HL-60/S4 treated with phorbol 12-myristate 13-acetate at 8.2 ng/mL for 4 days and 3 days (cell line): ENCODE measurements around the gene SCUBE3.

Experiments
- in situ Hi-C: fragments of 300-500 bp; cut with MboI; formaldehyde crosslinking; loops from 2 replicates; pipeline ENCODE4 v1.15.0; 2022; ENCODE audit warnings: low sequenced_read_pairs

Gene SCUBE3

GRCh38 chr6:35181308-35181932, 32.3 kb upstream of the SCUBE3 start:
- in situ Hi-C loops = no loop called here

GRCh38 chr6:35181933-35182612, 31.7 kb upstream of the SCUBE3 start:
- in situ Hi-C loops = no loop called here

GRCh38 chr6:35183281-35183680, 30.5 kb upstream of the SCUBE3 start:
- in situ Hi-C loops = no loop called here

GRCh38 chr6:35183935-35184334, 29.8 kb upstream of the SCUBE3 start:
- in situ Hi-C loops = no loop called here

DNA sequence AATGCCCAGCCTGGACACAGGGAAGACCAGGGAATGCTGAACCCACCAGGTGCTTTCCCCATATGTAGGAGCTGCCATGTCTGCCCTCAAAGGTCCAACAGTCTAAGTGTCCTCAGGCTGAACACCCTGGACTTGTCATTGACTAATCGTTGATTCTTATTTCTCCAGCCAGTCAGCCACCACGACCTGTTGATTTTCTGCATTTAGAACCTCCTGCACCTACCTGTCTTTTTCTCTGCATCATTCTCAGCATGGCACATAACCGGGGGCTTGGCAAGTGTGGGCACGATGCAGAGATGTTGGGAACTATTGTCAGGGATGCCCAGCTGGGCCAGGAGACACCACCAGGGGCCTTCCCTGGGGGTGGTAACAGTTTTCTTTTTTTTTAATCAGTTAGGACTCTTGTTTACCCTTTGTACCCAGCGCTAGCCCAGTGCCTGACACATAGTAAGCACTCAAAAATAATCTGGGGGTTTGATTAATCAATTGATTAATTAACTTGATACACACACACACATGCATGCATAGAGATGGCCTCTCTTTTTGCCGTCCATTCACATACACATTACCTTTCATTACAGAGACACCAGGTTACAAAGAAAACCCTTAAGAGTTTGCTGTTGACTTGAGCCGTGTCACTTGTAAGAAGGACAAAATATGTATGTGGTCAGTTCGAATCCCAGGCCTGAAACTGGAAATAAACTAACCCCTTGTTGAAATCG, 29.0 kb upstream of the SCUBE3 start:
- in situ Hi-C loops = no loop called here

DNA sequence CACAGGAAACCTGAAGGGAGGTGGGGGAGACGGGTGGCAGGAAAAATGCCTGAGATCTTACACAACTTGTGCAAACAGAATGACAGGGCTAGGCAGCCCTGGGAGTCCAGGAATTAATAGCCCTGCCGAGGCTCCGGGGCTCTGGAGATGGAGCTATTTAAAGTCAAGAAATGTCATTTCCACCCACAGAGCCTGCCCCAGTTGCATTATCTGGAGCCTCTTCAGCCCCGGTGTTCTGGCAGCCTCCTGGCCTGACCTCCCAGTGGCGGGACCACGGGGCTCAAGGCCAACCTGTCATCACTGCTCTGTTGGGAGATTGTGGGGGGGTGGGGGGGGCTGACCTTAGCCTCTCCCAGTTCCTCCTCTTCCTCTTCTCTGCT, 28.5 kb upstream of the SCUBE3 start:
- in situ Hi-C loops = no loop called here

- in situ Hi-C loops = no loop called here
Observed at GRCh38 chr6:35185971-35186370, 27.8 kb upstream of the SCUBE3 start.

GRCh38 chr6:35186571-35186970, 27.2 kb upstream of the SCUBE3 start:
- in situ Hi-C loops = no loop called here

DNA sequence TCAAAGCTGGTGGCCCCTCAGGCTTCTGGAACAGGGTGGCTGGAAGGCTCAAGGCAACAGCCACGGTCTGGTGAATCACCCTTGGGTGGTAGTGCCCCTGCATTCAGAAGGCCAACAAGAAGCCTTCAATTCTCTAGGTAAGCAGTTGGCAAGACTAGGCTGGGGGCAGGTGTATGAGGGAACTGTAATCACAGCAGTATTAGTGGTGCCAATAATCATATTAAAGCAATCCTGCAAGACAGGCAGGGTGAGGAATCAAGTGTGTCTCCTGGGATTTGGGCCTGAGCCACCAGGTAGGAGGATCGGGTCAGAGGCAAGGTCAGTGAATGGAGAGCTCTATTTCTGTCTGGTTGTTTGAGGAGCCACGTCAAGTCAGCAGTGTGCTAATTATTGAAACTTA, 24.9 kb upstream of the SCUBE3 start:
- in situ Hi-C loops = no loop called here

GRCh38 chr6:35190306-35190705, 23.4 kb upstream of the SCUBE3 start:
- in situ Hi-C loops = no loop called here

- in situ Hi-C loops = no loop called here
Observed at GRCh38 chr6:35191889-35192288, 21.9 kb upstream of the SCUBE3 start.

DNA sequence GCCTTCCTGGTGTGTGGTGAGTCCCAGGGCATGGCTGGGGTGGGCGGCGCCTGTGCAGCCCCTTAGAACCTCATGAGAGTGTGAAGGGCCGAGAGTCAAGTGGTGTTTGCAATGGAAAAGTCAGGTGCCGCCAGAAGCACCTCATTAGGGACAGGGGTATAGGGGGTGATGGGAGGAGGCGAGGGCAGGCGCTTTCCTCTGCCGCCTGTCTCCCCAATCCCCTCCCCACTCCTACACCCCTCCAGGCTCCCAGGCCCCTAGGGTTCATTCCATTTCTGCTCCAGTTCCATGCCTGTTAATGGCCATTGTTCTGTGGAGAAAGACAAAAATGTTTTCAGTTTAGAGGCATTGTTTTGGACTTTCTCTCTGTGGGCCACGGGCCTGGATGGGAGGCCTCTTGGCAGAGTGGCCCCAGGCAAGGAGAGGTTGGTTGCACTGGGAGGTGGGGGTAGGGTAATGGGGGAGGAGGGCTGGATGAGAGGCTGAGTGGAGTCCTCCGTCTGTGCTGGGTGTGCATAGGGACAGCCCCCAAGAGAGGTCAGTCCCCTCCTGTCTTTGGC, 21.4 kb upstream of the SCUBE3 start:
- in situ Hi-C loops = no loop called here

GRCh38 chr6:35194390-35194789, 19.4 kb upstream of the SCUBE3 start:
- in situ Hi-C loops = no loop called here

DNA sequence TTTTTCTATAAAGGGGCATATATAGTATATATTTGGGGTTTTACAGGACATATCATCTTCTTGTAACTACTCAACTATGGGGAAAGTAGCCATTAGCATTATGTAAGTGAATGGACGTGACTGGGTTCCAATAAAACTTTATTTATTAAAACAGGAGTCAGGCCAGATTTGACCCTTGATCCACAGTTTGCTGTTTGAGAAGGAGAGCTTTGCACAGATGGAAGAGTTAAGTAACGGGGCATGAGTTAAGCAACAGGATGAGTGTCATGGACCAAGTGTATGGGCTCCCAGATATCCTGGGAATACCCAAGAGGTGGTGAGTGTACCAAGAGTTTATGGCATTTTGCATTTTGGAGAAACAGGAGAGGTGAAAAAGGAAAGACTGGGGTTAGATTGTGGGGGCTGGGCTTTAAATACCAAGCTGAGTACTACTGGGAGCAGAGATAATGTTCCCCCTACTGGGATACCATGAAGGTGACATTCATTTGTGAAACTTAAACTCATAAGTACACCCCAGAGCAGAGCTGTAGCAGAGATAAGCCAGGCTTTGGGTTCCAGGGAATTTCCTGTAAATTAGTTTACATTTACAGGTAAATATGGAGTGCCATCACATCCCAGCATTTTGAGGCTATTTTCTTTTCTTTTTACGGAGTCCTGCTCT, 18.5 kb upstream of the SCUBE3 start:
- in situ Hi-C loops = no loop called here

- in situ Hi-C loops = no loop called here
Observed at GRCh38 chr6:35197196-35197595, 16.6 kb upstream of the SCUBE3 start.

- in situ Hi-C loops = no loop called here
Observed at GRCh38 chr6:35199866-35200265, 13.9 kb upstream of the SCUBE3 start.

DNA sequence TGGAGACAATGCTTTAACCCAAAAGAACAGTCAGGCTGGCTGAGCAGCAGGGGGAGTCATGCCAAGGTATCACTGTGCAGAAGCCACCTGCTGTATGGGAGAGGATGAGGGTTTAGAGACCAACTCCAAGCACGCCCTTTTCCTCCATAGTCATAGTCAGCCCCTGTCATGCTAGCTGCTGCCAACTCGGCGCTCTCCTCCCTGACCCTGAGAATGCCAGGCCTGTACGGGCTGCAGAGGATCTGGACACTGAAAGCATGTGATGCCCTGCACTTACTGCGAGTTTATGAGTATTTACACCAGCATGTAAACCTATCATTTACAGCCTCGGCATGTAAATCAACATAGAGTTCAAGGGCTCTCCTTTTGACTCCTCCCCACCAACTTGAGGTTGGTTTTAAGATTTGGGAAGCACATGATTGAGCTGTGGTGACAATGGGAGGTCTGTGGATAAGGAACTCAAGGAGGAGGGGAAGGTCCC, 11.7 kb upstream of the SCUBE3 start:
- in situ Hi-C loops = no loop called here

DNA sequence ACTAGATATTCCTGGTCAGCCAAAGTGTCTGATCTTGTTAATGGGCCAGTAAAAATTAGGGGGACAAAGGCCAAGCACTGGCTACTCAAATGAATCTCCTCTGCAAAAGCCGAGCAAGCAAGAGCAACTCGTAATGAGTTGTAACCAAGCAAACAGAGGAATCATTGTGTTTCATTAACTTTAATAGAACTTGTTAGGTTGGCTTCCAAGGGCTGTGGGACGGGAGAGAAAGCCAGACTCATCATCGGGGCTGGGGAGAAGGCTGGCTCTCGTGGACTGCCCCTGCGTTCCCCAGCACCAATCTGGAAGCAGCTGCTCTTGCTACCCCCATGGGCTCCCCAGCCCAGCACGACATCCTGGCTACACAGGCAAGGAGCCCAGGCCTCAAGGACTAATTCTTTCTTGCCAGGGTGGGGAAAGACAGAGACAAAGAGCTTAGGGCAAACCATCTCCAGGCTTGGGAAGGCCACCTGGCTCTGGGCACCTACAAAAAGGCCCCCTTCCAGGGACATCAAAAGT, 10.5 kb upstream of the SCUBE3 start:
- in situ Hi-C loops = no loop called here

- in situ Hi-C loops = no loop called here
Observed at GRCh38 chr6:35203680-35204079, 10.1 kb upstream of the SCUBE3 start.

DNA sequence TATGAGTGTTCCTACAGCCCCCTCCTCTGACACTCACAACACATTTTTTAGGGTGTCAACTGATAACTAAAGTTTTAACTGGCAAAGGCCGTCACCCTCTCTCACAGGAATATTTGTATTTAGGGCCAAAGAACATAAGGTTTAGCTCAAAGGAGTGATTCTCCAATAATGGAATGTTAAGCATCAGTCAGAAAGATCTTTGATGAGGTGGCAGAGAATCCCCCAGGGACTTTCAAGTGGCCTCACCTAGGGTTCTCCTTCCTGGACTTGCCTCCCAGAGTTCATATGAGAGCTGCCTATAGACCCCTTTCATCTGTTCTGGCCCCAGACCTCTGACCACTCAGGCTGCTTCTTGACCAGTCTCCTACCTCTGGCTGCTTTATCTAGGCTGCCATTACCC, 7.4 kb upstream of the SCUBE3 start:
- in situ Hi-C loops = no loop called here

DNA sequence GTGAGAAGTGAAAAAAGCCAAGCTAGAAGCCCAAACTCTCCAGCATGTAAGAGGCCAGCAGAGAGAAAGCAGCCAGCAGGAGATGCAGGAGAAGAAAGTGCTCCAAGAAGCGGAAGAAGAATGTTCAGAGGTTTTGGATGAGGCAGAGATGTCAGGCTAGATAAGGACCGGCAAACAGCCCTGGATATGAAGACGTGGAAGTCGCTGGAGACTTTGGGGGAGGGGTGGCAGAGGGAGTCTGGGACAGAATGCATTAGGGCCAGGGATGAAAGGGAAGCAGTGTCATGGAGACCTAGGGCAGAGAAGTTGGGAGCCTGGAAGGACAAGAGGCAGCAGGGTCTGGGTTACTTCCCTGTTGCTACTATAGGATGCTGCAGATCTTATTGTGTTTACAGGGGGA, 5.3 kb upstream of the SCUBE3 start:
- in situ Hi-C loops = no loop called here
